Tibial nerve (tissue), 4 donors: Measurements from ENCODE around the gene JARID2.

Experiments used
- CTCF ChIP-seq, 5 experiments: fragments of 200-600 bp in 3 of 5; fragments of 450-650 bp in 2 of 5; sonication (generic) in 3 of 5; IDR thresholded peaks; one replicate each; pipeline ENCODE4 v1.5.1; 2016 to 2019; ENCODE audit warnings: antibody characterized with exemption in 5 of 5, mild to moderate bottlenecking in 3 of 5, moderate library complexity in 2 of 5
- EP300 ChIP-seq, 2 donors: sonication (generic); formaldehyde crosslinking; IDR thresholded peaks; one replicate each; pipeline ENCODE4 v1.6.1; 2017; ENCODE audit warnings: antibody characterized with exemption in 2 of 2, mild to moderate bottlenecking in 1 of 2
- POLR2A ChIP-seq, 2 donors: fragments of 450-650 bp; IDR thresholded peaks; one replicate each; pipeline ENCODE4 v1.6.1; 2017; ENCODE audit warnings: antibody characterized with exemption in 2 of 2, mild to moderate bottlenecking in 2 of 2, moderate library complexity in 2 of 2

DNA sequence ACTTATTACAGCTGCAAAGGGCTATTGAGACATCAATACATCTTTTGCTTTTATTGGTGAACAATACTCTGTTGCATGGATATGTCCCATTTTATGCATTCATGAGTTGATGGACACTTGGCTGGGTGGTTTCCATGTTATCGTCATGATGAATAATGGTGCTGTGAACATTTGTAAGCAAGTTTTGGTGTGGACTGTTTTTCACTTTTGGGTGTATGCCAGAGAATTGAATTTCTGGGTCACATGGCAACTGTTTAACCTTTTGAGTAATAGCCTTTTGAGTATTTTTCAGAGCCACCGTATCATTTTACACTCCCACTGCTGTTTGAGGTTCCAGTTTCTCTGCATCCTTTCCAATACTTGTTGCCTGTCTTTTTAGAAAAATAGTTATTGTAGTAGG, 107.0 kb downstream of the JARID2 start:
- TF ChIP-seq POLR2A (IDR thresholded peaks at IDR 0.05), result no peak
- no peak for TF ChIP-seq CTCF (IDR thresholded peaks at IDR 0.05)
- no peak for TF ChIP-seq EP300 (IDR thresholded peaks at IDR 0.05)
